Measurements from ENCODE around the gene LIPE.

LIPE gene

GRCh38 chr19:42357290-42357689 is 69.9 kb downstream of the LIPE start:
- no peak overlapping the region for H3K4me3 ChIP-seq (ENCODE audit: control insufficient read depth, low read depth, low read length)
- TF ChIP-seq CTCF (IDR thresholded peaks at IDR 0.05; ENCODE audit: control insufficient read depth, insufficient read depth, low read depth, low read length, missing control alignments): no peak
- DNase-seq (ENCODE audit: low read depth): no peak

DNA sequence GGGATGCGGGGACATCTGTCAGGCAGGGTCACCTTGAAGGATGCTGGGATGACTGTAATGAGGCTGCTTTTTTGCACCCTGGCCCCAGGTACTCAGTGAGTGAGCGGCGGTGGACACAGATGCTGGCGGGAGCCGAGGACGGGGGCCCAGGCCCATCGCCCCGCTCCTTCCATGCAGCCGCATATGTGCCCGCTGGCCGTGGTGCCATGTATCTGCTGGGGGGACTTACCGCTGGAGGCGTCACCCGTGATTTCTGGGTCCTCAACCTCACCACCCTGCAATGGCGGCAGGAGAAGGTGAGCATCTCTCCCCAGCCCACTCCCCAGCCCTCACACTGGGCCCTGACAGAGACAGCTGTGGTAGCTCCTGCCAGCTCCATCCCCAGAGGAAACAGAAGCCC is 70.5 kb downstream of the LIPE start:
- no peak for DNase-seq (ENCODE audit: low read depth)
- no peak for TF ChIP-seq CTCF (IDR thresholded peaks at IDR 0.05; ENCODE audit: control insufficient read depth, insufficient read depth, low read depth, low read length, missing control alignments)
- no peak overlapping the region for H3K4me3 ChIP-seq (ENCODE audit: control insufficient read depth, low read depth, low read length)

DNA sequence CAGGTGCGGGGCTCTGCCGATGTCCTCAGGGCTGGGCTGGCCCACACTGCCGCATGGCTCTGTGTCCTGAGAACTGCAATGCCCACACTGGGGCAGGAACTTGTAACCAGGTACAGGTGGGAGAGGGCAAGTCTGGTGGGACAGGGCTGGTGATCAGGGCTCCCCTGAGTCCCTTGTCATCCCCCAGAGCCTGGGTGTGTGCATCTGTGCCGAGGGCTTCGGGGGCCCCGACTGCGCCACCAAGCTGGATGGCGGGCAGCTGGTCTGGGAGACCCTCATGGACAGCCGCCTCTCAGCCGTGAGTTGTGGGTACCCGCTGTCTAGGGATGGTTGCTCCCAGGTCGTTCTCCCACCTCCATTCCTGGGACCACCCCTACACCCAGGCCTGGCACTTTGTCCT is 71.3 kb downstream of the LIPE start:
- no peak for DNase-seq (ENCODE audit: low read depth)
- TF ChIP-seq CTCF (IDR thresholded peaks at IDR 0.05; ENCODE audit: control insufficient read depth, insufficient read depth, low read depth, low read length, missing control alignments): no peak
- no peak overlapping the region for H3K4me3 ChIP-seq (ENCODE audit: control insufficient read depth, low read depth, low read length)

DNA sequence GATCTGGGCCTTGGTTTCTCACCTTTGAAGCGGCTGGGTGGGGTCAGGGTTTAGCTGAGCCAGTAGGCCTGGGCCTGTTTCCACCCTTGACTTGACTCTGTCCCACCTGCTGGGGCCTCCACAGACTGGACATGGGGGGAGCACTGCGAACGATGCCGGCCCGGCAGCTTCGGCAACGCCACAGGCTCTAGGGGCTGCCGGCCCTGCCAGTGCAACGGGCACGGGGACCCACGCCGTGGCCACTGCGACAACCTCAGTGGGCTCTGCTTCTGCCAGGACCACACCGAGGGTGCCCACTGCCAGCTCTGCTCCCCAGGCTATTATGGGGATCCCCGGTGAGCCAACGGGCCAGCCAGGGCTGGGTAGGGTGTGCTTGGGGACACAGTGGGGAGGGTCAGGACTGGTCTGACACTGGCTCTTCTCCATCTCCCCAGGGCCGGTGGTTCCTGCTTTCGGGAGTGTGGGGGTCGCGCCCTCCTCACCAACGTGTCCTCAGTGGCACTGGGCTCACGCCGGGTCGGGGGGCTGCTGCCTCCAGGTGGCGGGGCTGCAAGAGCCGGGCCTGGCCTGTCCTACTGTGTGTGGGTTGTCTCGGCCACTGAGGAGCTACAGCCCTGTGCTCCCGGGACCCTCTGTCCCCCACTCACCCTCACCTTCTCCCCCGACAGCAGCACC is 73.7 kb downstream of the LIPE start:
- no peak for TF ChIP-seq CTCF (IDR thresholded peaks at IDR 0.05; ENCODE audit: control insufficient read depth, insufficient read depth, low read depth, low read length, missing control alignments)
- DNase-seq (ENCODE audit: low read depth): no peak

GRCh38 chr19:42352301-42353259 is 74.6 kb downstream of the LIPE start:
- no peak for DNase-seq (ENCODE audit: low read depth)
- H3K4me3 ChIP-seq (ENCODE audit: control insufficient read depth, low read depth, low read length): no peak overlapping the region
- TF ChIP-seq CTCF (IDR thresholded peaks at IDR 0.05; ENCODE audit: control insufficient read depth, insufficient read depth, low read depth, low read length, missing control alignments): no peak

More for the DNA sequence above, 73.7 kb downstream of the LIPE start:
- no peak overlapping the region for H3K4me3 ChIP-seq (ENCODE audit: control insufficient read depth, low read depth, low read length)

Data from AG09309 (cell line).